ENCODE data around the gene SPATA24.

SPATA24 gene

GRCh38 chr5:139384591-139385051 is 19.3 kb downstream of the SPATA24 start:
- TF ChIP-seq ZFX (IDR thresholded peaks at IDR 0.05; ENCODE audit: borderline replicate concordance) (no peak), CTCF (IDR thresholded peaks at IDR 0.05) (no peak)
- H3K27ac ChIP-seq: no peak overlapping the region

GRCh38 chr5:139383993-139384590 is 19.8 kb downstream of the SPATA24 start:
- H3K27ac ChIP-seq: no peak overlapping the region
- no peak for TF ChIP-seq ZFX (IDR thresholded peaks at IDR 0.05; ENCODE audit: borderline replicate concordance)
- TF ChIP-seq CTCF (IDR thresholded peaks at IDR 0.05): no peak

- H3K27ac ChIP-seq: no peak within 1 kb of the TSS
- TF ChIP-seq ZFX (IDR thresholded peaks at IDR 0.05; ENCODE audit: borderline replicate concordance): no peak
- TF ChIP-seq CTCF (IDR thresholded peaks at IDR 0.05): no peak
Observed at GRCh38 chr5:139383275-139383992, 20.5 kb downstream of the SPATA24 start, which contains the start of gene SLC23A1. Gene SLC23A1, minus strand, starts transcription at chr5:139383297. Its CDS starts 44 bp downstream, at chr5:139383253.

- no peak overlapping the region for H3K27ac ChIP-seq
- TF ChIP-seq ZFX (IDR thresholded peaks at IDR 0.05; ENCODE audit: borderline replicate concordance): no peak
- TF ChIP-seq CTCF (IDR thresholded peaks at IDR 0.05): no peak
Observed at GRCh38 chr5:139382807-139383206, 21.1 kb downstream of the SPATA24 start.

- H3K27ac ChIP-seq: no peak overlapping the region
- TF ChIP-seq ZFX (IDR thresholded peaks at IDR 0.05; ENCODE audit: borderline replicate concordance) (no peak), CTCF (IDR thresholded peaks at IDR 0.05) (no peak)
Observed at GRCh38 chr5:139381837-139382761, 21.8 kb downstream of the SPATA24 start.

GRCh38 chr5:139379626-139380449 is 24.1 kb downstream of the SPATA24 start:
- no peak for TF ChIP-seq ZFX (IDR thresholded peaks at IDR 0.05; ENCODE audit: borderline replicate concordance)
- no peak for TF ChIP-seq CTCF (IDR thresholded peaks at IDR 0.05)
- no peak overlapping the region for H3K27ac ChIP-seq
